DND-41 (cell line): Measurements from ENCODE around the gene PHYHIPL.

Experiments used
- ATAC-seq: fragments of 200-7000 bp; cut with Tn5 transposase; 3 replicates; pipeline ENCODE4 v1.9.1; 2021; ENCODE audit warnings: low read depth; ENCODE audit not compliant: insufficient read depth
- DNase-seq: peaks from one replicate; pipeline ENCODE4 v3.0.0-alpha.2; 2020
- H2AFZ ChIP-seq: 2 replicates; pipeline ENCODE4 v1.6.0; 2012; ENCODE audit warnings: low read depth, low read length
- H3K27ac ChIP-seq: 2 replicates; pipeline ENCODE4 v1.5.1; 2012; ENCODE audit warnings: low read length, inconsistent platforms
- H3K27me3 ChIP-seq: fragments of 200-600 bp; sonication (generic); 2 replicates; pipeline ENCODE4 v1.6.0; 2012; ENCODE audit warnings: low read length, mild to moderate bottlenecking, inconsistent platforms; ENCODE audit not compliant: insufficient read depth, poor library complexity
- H3K36me3 ChIP-seq: 2 replicates; pipeline ENCODE4 v1.5.1; 2012; ENCODE audit warnings: low read length, inconsistent platforms; ENCODE audit not compliant: insufficient read depth
- H3K4me1 ChIP-seq: 2 replicates; pipeline ENCODE4 v1.5.1; 2012; ENCODE audit warnings: mild to moderate bottlenecking, low read length; ENCODE audit not compliant: insufficient read depth
- H3K4me2 ChIP-seq: 2 replicates; pipeline ENCODE4 v1.6.0; 2012; ENCODE audit warnings: mild to moderate bottlenecking, moderate library complexity, low read length, inconsistent platforms; ENCODE audit not compliant: insufficient read depth
- H3K4me3 ChIP-seq, 2 experiments: fragments of 200-600 bp in 1 of 2; shearing (Covaris generic) in 1 of 2; 2 replicates each; pipeline ENCODE4 v1.5.1; 2012 to 2016; ENCODE audit warnings: inconsistent platforms in 2 of 2, low read length in 2 of 2, mild to moderate bottlenecking in 2 of 2, low read depth in 1 of 2, moderate library complexity in 1 of 2
- H3K79me2 ChIP-seq: 2 replicates; pipeline ENCODE4 v1.6.0; 2012; ENCODE audit warnings: low read length, inconsistent platforms; ENCODE audit not compliant: insufficient read depth
- H3K9ac ChIP-seq: 2 replicates; pipeline ENCODE4 v1.6.0; 2012; ENCODE audit warnings: low read depth, mild to moderate bottlenecking, inconsistent platforms, low read length, moderate library complexity
- H3K9me3 ChIP-seq: 2 replicates; pipeline ENCODE4 v1.5.1; 2012; ENCODE audit warnings: low read length, moderate library complexity, mild to moderate bottlenecking, inconsistent platforms; ENCODE audit not compliant: insufficient read depth, severe bottlenecking
- H4K20me1 ChIP-seq: 2 replicates; pipeline ENCODE4 v1.6.0; 2012; ENCODE audit warnings: low read length; ENCODE audit not compliant: insufficient read depth
- EZH2 ChIP-seq: IDR thresholded peaks from 3 replicates; pipeline ENCODE4 v1.6.1; 2012; ENCODE audit warnings: borderline replicate concordance, low read depth, mild to moderate bottlenecking, moderate library complexity, low read length, inconsistent platforms; ENCODE audit not compliant: severe bottlenecking
- TF ChIP-seq, protein P1 (sequence below): IDR thresholded peaks from 2 replicates; pipeline ENCODE4 v1.5.1; 2012; ENCODE audit warnings: borderline replicate concordance, low read length, moderate library complexity, mild to moderate bottlenecking; ENCODE audit not compliant: poor library complexity, severe bottlenecking; ENCODE audit errors: extremely low read depth

PHYHIPL gene

DNA sequence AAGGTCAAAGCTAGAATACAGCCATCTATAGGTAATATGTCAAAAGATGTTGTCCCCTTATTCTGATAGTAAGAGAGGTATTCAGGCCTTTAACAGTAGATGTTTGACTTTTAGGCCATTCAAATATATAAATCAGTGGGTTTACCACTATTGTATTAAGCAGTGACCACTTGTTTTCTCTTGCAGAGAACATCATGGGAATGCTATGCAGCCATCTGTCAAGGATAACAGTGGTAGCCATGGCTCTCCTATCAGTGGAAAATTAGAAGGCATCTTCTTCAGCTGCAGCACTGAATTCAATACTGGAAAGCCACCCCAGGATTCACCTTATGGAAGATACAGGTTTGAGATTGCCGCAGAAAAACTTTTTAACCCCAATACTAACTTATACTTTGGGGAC is 68.4 kb downstream of the PHYHIPL start:
- TF ChIP-seq, protein P1, sequence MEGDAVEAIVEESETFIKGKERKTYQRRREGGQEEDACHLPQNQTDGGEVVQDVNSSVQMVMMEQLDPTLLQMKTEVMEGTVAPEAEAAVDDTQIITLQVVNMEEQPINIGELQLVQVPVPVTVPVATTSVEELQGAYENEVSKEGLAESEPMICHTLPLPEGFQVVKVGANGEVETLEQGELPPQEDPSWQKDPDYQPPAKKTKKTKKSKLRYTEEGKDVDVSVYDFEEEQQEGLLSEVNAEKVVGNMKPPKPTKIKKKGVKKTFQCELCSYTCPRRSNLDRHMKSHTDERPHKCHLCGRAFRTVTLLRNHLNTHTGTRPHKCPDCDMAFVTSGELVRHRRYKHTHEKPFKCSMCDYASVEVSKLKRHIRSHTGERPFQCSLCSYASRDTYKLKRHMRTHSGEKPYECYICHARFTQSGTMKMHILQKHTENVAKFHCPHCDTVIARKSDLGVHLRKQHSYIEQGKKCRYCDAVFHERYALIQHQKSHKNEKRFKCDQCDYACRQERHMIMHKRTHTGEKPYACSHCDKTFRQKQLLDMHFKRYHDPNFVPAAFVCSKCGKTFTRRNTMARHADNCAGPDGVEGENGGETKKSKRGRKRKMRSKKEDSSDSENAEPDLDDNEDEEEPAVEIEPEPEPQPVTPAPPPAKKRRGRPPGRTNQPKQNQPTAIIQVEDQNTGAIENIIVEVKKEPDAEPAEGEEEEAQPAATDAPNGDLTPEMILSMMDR = no peak
- no peak for TF ChIP-seq EZH2
- H3K9me3 ChIP-seq = no peaks in the 10 kb centered on the region
- no peaks in the 10 kb centered on the region for H3K27me3 ChIP-seq
- no peak for DNase-seq
- no peak for ATAC-seq
- H3K4me2 ChIP-seq = no peak overlapping the region
- no peaks in the 10 kb centered on the region for H3K4me1 ChIP-seq
- H3K27ac ChIP-seq = no peak overlapping the region
- no peak overlapping the region for H2AFZ ChIP-seq
- H3K4me3 ChIP-seq = no peak overlapping the region
- H3K36me3 ChIP-seq = no peaks in the 10 kb centered on the region
- H3K79me2 ChIP-seq = no peaks in the 10 kb centered on the region
- H4K20me1 ChIP-seq = no peaks in the 10 kb centered on the region
- H3K9ac ChIP-seq = no peak overlapping the region

DNA sequence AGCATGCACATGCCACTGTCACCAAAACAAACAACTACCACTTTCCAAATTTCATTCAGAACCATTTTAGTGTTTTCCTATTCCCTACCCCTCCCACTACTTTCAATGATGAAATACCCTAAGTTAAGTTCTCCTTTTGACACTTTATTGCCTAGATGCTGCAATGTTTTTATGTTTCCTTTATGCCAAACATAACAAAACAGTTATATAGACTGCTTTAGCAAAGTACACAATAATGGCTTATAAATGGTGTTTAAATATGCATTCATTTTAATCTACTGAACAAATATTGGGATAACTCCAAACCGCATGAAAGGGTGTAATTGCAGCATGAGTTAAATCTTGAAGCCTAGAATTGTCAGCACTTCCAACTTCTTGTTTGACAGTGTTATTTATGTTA is 69.2 kb downstream of the PHYHIPL start:
- ATAC-seq = no peak
- Histone ChIP-seq H3K4me2 (no peak overlapping the region), H3K27me3 (no peaks in the 10 kb centered on the region), H3K79me2 (no peaks in the 10 kb centered on the region), H2AFZ (no peak overlapping the region), H3K9me3 (no peaks in the 10 kb centered on the region), H3K27ac (no peak overlapping the region), H3K4me3 (no peak overlapping the region), H3K4me1 (no peaks in the 10 kb centered on the region), H4K20me1 (no peaks in the 10 kb centered on the region), H3K9ac (no peak overlapping the region), H3K36me3 (no peaks in the 10 kb centered on the region)
- DNase-seq = no peak
- TF ChIP-seq, protein P1 = no peak
- no peak for TF ChIP-seq EZH2

DNA sequence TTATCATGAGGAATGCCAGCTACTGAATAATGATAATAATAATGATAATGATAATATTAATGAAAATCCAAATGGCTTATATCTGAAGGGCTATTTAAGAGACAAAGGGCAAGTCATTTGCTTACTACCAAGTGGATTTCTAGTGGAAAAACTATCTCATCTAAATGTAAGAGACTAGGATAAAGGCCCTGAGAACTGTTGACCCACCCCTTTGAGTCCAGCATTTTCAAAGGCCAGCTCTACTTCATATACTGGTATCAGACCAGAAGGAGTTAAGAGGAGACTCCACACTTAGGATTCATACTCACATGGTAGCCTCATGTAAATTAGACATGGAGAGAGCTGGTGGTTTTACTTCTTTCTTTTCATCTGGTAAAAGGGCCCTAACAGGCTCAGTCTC is 76.0 kb downstream of the PHYHIPL start:
- H3K27ac ChIP-seq = no peak overlapping the region
- H3K4me2 ChIP-seq = no peak overlapping the region

More for the DNA sequence above, 76.0 kb downstream of the PHYHIPL start:
- H3K27me3 ChIP-seq = no peaks in the 10 kb centered on the region
- H2AFZ ChIP-seq = no peak overlapping the region
- no peaks in the 10 kb centered on the region for H3K9me3 ChIP-seq
- no peak overlapping the region for H3K9ac ChIP-seq
- no peaks in the 10 kb centered on the region for H4K20me1 ChIP-seq
- DNase-seq (no peak), ATAC-seq (no peak)
- H3K36me3 ChIP-seq = no peaks in the 10 kb centered on the region
- H3K4me3 ChIP-seq = no peak overlapping the region
- TF ChIP-seq, protein P1 = no peak
- no peaks in the 10 kb centered on the region for H3K4me1 ChIP-seq
- no peaks in the 10 kb centered on the region for H3K79me2 ChIP-seq
